Lung (tissue), 12 donors: Measurements from ENCODE around the gene PRMT7. TPM values are rescaled to one million over a fixed set of nuclear protein-coding genes. Genes with fewer than 3 reads are reported as not detected.

Experiments
- ATAC-seq: fragments of 200-7000 bp; cut with Tn5 transposase; one replicate; pipeline ENCODE4 v1.9.1; 2020; ENCODE audit warnings: moderate number of reproducible peaks; ENCODE audit not compliant: insufficient read depth, low FRiP score
- DNase-seq, 3 donors: peaks; one replicate each; pipeline ENCODE4 v3.0.0-alpha.2; 2013 to 2017
- H3K27ac ChIP-seq, 2 donors: one replicate each; pipeline ENCODE4 v1.5.1; 2013; ENCODE audit warnings: mild to moderate bottlenecking in 2 of 2, moderate library complexity in 2 of 2, control low read depth in 1 of 2, inconsistent platforms in 1 of 2, low read depth in 1 of 2, low read length in 1 of 2
- H3K27me3 ChIP-seq, 3 donors: one replicate each; pipeline ENCODE4 v1.5.1; 2013; ENCODE audit warnings: low read length in 2 of 3; ENCODE audit not compliant: control insufficient read depth in 3 of 3, insufficient read depth in 3 of 3
- H3K36me3 ChIP-seq, 4 donors: one replicate each; pipeline ENCODE4 v1.5.1; 2013; ENCODE audit warnings: low read length in 4 of 4, mild to moderate bottlenecking in 1 of 4, moderate library complexity in 1 of 4; ENCODE audit not compliant: control insufficient read depth in 4 of 4, insufficient read depth in 4 of 4
- H3K4me1 ChIP-seq, 5 donors: one replicate each; pipeline ENCODE4 v1.5.1; 2013; ENCODE audit warnings: low read length in 5 of 5, mild to moderate bottlenecking in 2 of 5, moderate library complexity in 1 of 5; ENCODE audit not compliant: control insufficient read depth in 5 of 5, insufficient read depth in 5 of 5
- H3K4me3 ChIP-seq: one replicate; pipeline ENCODE4 v1.5.1; 2013; ENCODE audit warnings: mild to moderate bottlenecking, control low read depth, moderate library complexity
- H3K9ac ChIP-seq, 2 donors: one replicate each; pipeline ENCODE4 v1.5.1; 2013; ENCODE audit warnings: low read length in 2 of 2, control low read depth in 1 of 2; ENCODE audit not compliant: insufficient read depth in 1 of 2
- H3K9me3 ChIP-seq, 4 donors: one replicate each; pipeline ENCODE4 v1.5.1; 2013; ENCODE audit warnings: low read length in 3 of 4, mild to moderate bottlenecking in 1 of 4, moderate library complexity in 1 of 4; ENCODE audit not compliant: control insufficient read depth in 4 of 4, insufficient read depth in 3 of 4
- CTCF ChIP-seq: IDR thresholded peaks from 2 replicates; pipeline ENCODE4 v1.5.1; 2012; ENCODE audit warnings: mild to moderate bottlenecking; ENCODE audit errors: control extremely low read depth, extremely low read depth
- WGBS, 2 donors: extraction: QIAGEN DNeasy Blood & Tissue Kit; methylation state at CpG; one replicate each; pipeline ENCODE4 v1.1.7; 2013; 5-methylcytosine and 5-hydroxymethylcytosine counted together
- polyA plus RNA-seq, 2 donors: library from polyadenylated mRNA; stranded (reverse); fragments of 200-250 nt; gene quantifications; one replicate each; pipeline ENCODE4 v1.2.1, GENCODE V29; 2013
- total RNA-seq, 2 donors: library from RNA; depleted of rRNA in 1 of 2; stranded (reverse); fragments of >200 nt in 1 of 2; gene quantifications; one replicate each; pipeline ENCODE4 v1.2.1, GENCODE V29; 2014 to 2021
- donor health status: control.
- donor health status: control.
- donor health status: Bipolar disorder and iron deficiency.
- donor health status: healthy.
- donor health status: DM: yes; HTN: yes; CAD: no.

The PRMT7 gene
- total and polyA plus RNA-seq, 4 donors, result 20.3 to 55.5 (median 38.4) TPM

- no peak for ATAC-seq
- Histone ChIP-seq H3K4me3 (no peak overlapping the region), H3K9me3 (no peaks in the 10 kb centered on the region), H3K4me1 (peaks cover 0 to 8% (median 0%) of the 10 kb centered on the region in 5 donors), H3K27ac (peak overlapping the region in 1 of 2 donors; percentile 86), H3K9ac (no peak overlapping the region), H3K27me3 (no peaks in the 10 kb centered on the region), H3K36me3 (peaks cover 25 to 55% (median 36%) of the 10 kb centered on the region in 4 donors)
- no peak for TF ChIP-seq CTCF
- WGBS, 2 donors, result 66 to 76% methylated on average over 3 of the region's 3 CpGs
- no peak for DNase-seq
These were observed 12.9 kb upstream of the PRMT7 start for GRCh38 chr16:68297908-68298307.

- H3K4me3 ChIP-seq, result no peak overlapping the region
- H3K27me3 ChIP-seq, result no peaks in the 10 kb centered on the region
- no peaks in the 10 kb centered on the region for H3K9me3 ChIP-seq
- peaks cover 0 to 8% (median 0%) of the 10 kb centered on the region in 5 donors for H3K4me1 ChIP-seq
- peak overlapping the region in 1 of 2 donors; percentile 86 for H3K27ac ChIP-seq
- no peak overlapping the region for H3K9ac ChIP-seq
- ATAC-seq (no peak), DNase-seq (no peak)
- TF ChIP-seq CTCF, result no peak
- peaks cover 25 to 54% (median 37%) of the 10 kb centered on the region in 4 donors for H3K36me3 ChIP-seq
- WGBS, 2 donors, result 81 to 83% methylated on average over 3 of the region's 3 CpGs
These were observed 12.5 kb upstream of the PRMT7 start for GRCh38 chr16:68298312-68298711.

GRCh38 chr16:68298907-68299561 is 11.8 kb upstream of the PRMT7 start:
- Histone ChIP-seq H3K9ac (no peak overlapping the region), H3K36me3 (peaks cover 25 to 53% (median 40%) of the 10 kb centered on the region in 4 donors), H3K9me3 (no peaks in the 10 kb centered on the region), H3K4me3 (no peak overlapping the region), H3K27me3 (no peaks in the 10 kb centered on the region), H3K27ac (peak overlapping the region; percentile 41 to 86), H3K4me1 (peaks cover 0 to 8% (median 0%) of the 10 kb centered on the region in 5 donors)
- ATAC-seq (no peak), DNase-seq (peak in 2 of 3 donors; percentile 40 to 56)
- 65 to 75% methylated on average over 5 of the region's 5 CpGs for WGBS, 2 donors
- no peak for TF ChIP-seq CTCF
